ENCODE measurements around the gene ABHD12B.

The ABHD12B gene

DNA sequence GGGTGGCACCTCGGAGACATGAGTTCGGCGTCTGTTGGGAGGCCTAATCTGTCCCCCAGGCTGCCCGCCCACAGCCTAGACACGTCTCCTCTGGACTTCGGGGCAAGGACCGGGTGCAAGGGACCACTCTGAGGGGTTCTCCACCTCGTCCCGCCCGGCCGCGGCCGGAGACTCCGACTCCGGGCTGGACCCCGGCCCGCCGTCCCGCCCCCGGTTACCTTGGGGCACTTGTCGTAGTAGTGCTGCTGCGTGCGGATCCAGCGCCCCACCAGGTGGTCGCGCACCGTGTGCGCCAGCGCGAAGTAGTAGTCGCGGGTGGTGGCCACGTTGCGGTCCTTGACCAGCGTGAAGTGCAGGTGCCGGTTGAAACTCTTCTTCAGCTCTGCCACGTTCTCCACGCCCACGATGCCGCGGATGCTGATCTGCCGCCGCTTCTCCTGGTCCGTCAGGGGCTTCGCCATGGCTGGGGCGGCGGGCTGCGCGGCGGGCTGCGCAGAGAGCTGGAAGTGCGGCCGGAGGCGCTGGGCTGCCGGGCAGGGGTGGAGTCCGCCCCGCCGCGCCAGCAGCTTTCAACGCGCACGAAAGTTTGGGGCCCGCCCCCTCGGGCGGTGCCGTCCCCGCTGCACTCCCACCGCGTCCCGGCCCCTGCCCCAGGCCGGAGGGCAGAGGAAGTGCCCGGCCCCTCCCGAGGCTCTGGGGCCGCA, 72.2 kb downstream of the ABHD12B start, which contains the start of gene PYGL:
TSS of gene PYGL (minus strand) at position 541 of the 704 bp plus-strand sequence. CDS start at position 461, 80 bp downstream.
- H3K27ac ChIP-seq (replicated peaks; ENCODE audit: low read length): peak within 1 kb of the TSS; percentile 64
- no peaks in the 10 kb centered on the region for H3K79me1 ChIP-seq (ENCODE audit: low read depth, low read length)
- H3K4ac ChIP-seq (ENCODE audit: low read length): peak within 1 kb of the TSS; percentile 56
- peak within 1 kb of the TSS; percentile 98 for H2AFZ ChIP-seq (ENCODE audit: low read length)
- peak within 1 kb of the TSS; percentile 97 for H3K9ac ChIP-seq (ENCODE audit: low read depth, low read length, poor library complexity)
- peak within 1 kb of the TSS; percentile 79 for H3K4me2 ChIP-seq (ENCODE audit: insufficient read depth, low read length, poor library complexity, severe bottlenecking)
- peak within 1 kb of the TSS; percentile 98 for H3K18ac ChIP-seq (ENCODE audit: low read length)
- peak within 1 kb of the TSS; percentile 84 for H2BK5ac ChIP-seq (ENCODE audit: low read length)
- no peak within 1 kb of the TSS for H4K8ac ChIP-seq (ENCODE audit: low read depth, low read length)
- no peak within 1 kb of the TSS for H4K91ac ChIP-seq (ENCODE audit: low read depth, low read length, poor library complexity)
- peaks cover 0 to 12% of the 10 kb centered on the region in 2 donors for H3K9me3 ChIP-seq (replicated peaks in 1 of 2; ENCODE audit: control insufficient read depth in 2 of 2, insufficient read depth in 1 of 2, low read depth in 1 of 2, low read length in 2 of 2)
- H3K23ac ChIP-seq (ENCODE audit: low read depth, low read length, poor library complexity): peak within 1 kb of the TSS; percentile 96
- peak within 1 kb of the TSS; percentile 79 for H2BK12ac ChIP-seq (ENCODE audit: low read length)
- peak within 1 kb of the TSS; percentile 31 for H3K14ac ChIP-seq (ENCODE audit: low read length)
- WGBS, 2 donors (ENCODE audit: extremely low coverage in 2 of 2, insufficient read length in 2 of 2, insufficient replicate concordance in 1 of 2): no CpG with 5 or more reads among the region's 74 CpGs
- H2BK120ac ChIP-seq (ENCODE audit: low read depth, low read length): peak within 1 kb of the TSS; percentile 88
- DNase-seq (ENCODE audit: low spot score): peak; percentile 65
- H3K4me3 ChIP-seq (ENCODE audit: low read length in 2 of 2): peak within 1 kb of the TSS; percentile 70 to 91
- no peaks in the 10 kb centered on the region for H3K27me3 ChIP-seq (ENCODE audit: control insufficient read depth in 3 of 3, insufficient read depth in 3 of 3, low read depth in 1 of 3, low read length in 3 of 3)
- H3K36me3 ChIP-seq (replicated peaks in 1 of 2; ENCODE audit: control insufficient read depth in 2 of 2, insufficient read depth in 2 of 2, low read length in 2 of 2): no peaks in the 10 kb centered on the region
- H3K4me1 ChIP-seq (ENCODE audit: control insufficient read depth in 2 of 2, insufficient read depth in 1 of 2, low read depth in 1 of 2, low read length in 2 of 2): peaks cover 2 to 3% of the 10 kb centered on the region in 2 donors
- H2AK5ac ChIP-seq (ENCODE audit: low read depth, low read length): no peak within 1 kb of the TSS
- H2BK15ac ChIP-seq (ENCODE audit: low read length): peak within 1 kb of the TSS; percentile 94

DNA sequence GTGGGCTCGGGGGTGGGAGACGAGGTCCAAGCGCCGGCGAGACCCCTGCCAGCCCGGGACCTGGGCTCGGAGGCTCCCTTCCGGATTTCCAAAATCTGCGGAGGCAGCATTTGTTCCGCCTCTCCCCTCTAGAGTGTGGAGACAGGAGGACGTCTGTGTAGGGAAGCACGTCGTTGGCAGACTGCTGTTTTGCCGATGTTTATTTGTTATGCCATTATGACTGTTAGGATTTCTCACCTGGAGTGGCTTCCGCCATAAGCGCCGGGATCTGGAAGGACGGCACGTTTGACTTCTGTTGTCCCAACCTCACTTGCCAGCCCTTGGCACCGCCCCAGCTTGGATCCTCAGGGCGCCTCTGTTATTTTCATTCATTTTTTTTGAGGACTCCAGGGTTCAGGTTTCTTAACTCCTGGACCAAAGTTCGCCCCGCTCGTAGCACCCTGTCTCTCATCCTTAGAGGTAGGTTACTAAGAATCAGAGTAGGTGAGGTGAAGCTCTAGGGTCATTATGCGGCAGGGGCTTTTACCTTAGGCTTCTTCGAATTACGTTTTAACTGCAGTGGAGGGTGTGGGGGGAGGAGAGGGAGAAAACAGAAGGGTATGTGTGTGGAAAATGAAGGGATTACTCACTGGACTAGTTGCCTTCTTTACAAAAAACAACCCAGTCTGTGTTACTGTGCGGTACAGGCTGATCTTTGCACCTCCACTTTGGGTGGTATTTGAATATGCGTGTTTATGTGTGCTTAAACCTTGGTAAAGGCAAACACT, 73.0 kb downstream of the ABHD12B start:
- Histone ChIP-seq H3K9me3 (replicated peaks in 1 of 2; ENCODE audit: control insufficient read depth in 2 of 2, insufficient read depth in 1 of 2, low read depth in 1 of 2, low read length in 2 of 2) (peaks cover 0 to 12% of the 10 kb centered on the region in 2 donors), H3K4me2 (ENCODE audit: insufficient read depth, low read length, poor library complexity, severe bottlenecking) (peak overlapping the region; percentile 79), H4K91ac (ENCODE audit: low read depth, low read length, poor library complexity) (no peak overlapping the region), H3K23ac (ENCODE audit: low read depth, low read length, poor library complexity) (peak overlapping the region; percentile 96), H2AK5ac (ENCODE audit: low read depth, low read length) (no peak overlapping the region), H3K4ac (ENCODE audit: low read length) (no peak overlapping the region), H2BK120ac (ENCODE audit: low read depth, low read length) (no peak overlapping the region), H3K18ac (ENCODE audit: low read length) (peak overlapping the region; percentile 98), H3K4me3 (ENCODE audit: low read length in 2 of 2) (peak overlapping the region; percentile 70 to 91), H3K27me3 (ENCODE audit: control insufficient read depth in 3 of 3, insufficient read depth in 3 of 3, low read depth in 1 of 3, low read length in 3 of 3) (no peaks in the 10 kb centered on the region), H3K36me3 (replicated peaks in 1 of 2; ENCODE audit: control insufficient read depth in 2 of 2, insufficient read depth in 2 of 2, low read length in 2 of 2) (no peaks in the 10 kb centered on the region), H3K27ac (replicated peaks; ENCODE audit: low read length) (no peak overlapping the region), H3K14ac (ENCODE audit: low read length) (no peak overlapping the region), H2BK15ac (ENCODE audit: low read length) (no peak overlapping the region), H2BK12ac (ENCODE audit: low read length) (no peak overlapping the region), H2BK5ac (ENCODE audit: low read length) (peak overlapping the region; percentile 84), H2AFZ (ENCODE audit: low read length) (peak overlapping the region; percentile 98), H4K8ac (ENCODE audit: low read depth, low read length) (no peak overlapping the region), H3K79me1 (ENCODE audit: low read depth, low read length) (no peaks in the 10 kb centered on the region), H3K4me1 (ENCODE audit: control insufficient read depth in 2 of 2, insufficient read depth in 1 of 2, low read depth in 1 of 2, low read length in 2 of 2) (peaks cover 2 to 3% of the 10 kb centered on the region in 2 donors), H3K9ac (ENCODE audit: low read depth, low read length, poor library complexity) (no peak overlapping the region)
- no CpG with 5 or more reads among the region's 29 CpGs for WGBS, 2 donors (ENCODE audit: extremely low coverage in 2 of 2, insufficient read length in 2 of 2, insufficient replicate concordance in 1 of 2)
- no peak for DNase-seq (ENCODE audit: low spot score)

DNA sequence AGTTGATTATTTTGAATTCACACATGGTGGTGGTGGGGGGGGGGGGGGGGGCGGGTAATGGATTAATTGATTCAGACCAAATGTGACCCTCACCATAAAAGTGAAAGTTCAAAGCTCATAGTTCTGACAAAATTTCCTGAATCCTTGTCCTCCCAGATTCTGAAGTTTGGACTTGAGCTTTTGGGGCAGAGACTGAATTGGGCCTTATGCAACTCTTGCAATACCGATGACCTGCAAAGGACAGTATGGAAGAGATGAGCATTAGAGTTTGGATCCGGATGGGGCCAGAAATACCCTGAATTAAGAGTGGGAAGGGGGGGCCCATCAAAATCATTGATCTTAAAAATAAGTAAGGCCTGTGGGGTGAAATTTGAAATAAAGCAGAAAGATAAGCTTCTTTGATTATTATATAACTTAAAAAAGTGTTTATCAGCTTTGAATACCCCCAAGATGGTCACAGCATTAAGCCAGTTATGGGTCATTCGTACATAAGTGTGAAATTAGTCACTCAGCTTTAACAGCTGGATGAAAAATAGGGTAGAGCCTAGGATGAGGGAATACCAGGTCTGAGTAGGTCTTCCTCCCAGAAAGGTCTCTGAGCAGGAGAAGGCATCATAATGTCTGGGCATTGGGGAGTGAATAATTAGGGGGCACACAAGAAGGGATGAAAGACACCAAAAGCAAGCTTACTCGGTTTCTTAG, 74.5 kb downstream of the ABHD12B start:
- Histone ChIP-seq H2BK5ac (ENCODE audit: low read length) (no peak overlapping the region), H4K91ac (ENCODE audit: low read depth, low read length, poor library complexity) (no peak overlapping the region), H4K8ac (ENCODE audit: low read depth, low read length) (no peak overlapping the region), H2BK120ac (ENCODE audit: low read depth, low read length) (no peak overlapping the region), H3K4me1 (ENCODE audit: control insufficient read depth in 2 of 2, insufficient read depth in 1 of 2, low read depth in 1 of 2, low read length in 2 of 2) (peaks cover 2 to 3% of the 10 kb centered on the region in 2 donors), H3K23ac (ENCODE audit: low read depth, low read length, poor library complexity) (no peak overlapping the region), H3K9ac (ENCODE audit: low read depth, low read length, poor library complexity) (no peak overlapping the region), H3K18ac (ENCODE audit: low read length) (no peak overlapping the region), H3K9me3 (replicated peaks in 1 of 2; ENCODE audit: control insufficient read depth in 2 of 2, insufficient read depth in 1 of 2, low read depth in 1 of 2, low read length in 2 of 2) (peaks cover 0 to 12% of the 10 kb centered on the region in 2 donors), H2AFZ (ENCODE audit: low read length) (no peak overlapping the region), H2AK5ac (ENCODE audit: low read depth, low read length) (no peak overlapping the region), H3K4me3 (ENCODE audit: low read length in 2 of 2) (no peak overlapping the region), H2BK15ac (ENCODE audit: low read length) (no peak overlapping the region), H3K36me3 (replicated peaks in 1 of 2; ENCODE audit: control insufficient read depth in 2 of 2, insufficient read depth in 2 of 2, low read length in 2 of 2) (no peaks in the 10 kb centered on the region), H2BK12ac (ENCODE audit: low read length) (no peak overlapping the region), H3K27ac (replicated peaks; ENCODE audit: low read length) (no peak overlapping the region), H3K4ac (ENCODE audit: low read length) (no peak overlapping the region), H3K4me2 (ENCODE audit: insufficient read depth, low read length, poor library complexity, severe bottlenecking) (no peak overlapping the region), H3K14ac (ENCODE audit: low read length) (no peak overlapping the region), H3K79me1 (ENCODE audit: low read depth, low read length) (no peaks in the 10 kb centered on the region), H3K27me3 (ENCODE audit: control insufficient read depth in 3 of 3, insufficient read depth in 3 of 3, low read depth in 1 of 3, low read length in 3 of 3) (no peaks in the 10 kb centered on the region)
- no peak for DNase-seq (ENCODE audit: low spot score)
- no CpG with 5 or more reads among the region's 5 CpGs for WGBS, 2 donors (ENCODE audit: extremely low coverage in 2 of 2, insufficient read length in 2 of 2, insufficient replicate concordance in 1 of 2)

All from neuronal stem cell (in vitro differentiated cells).